Mammary epithelial cell (primary cell): ENCODE measurements around the gene FNDC5.

Source experiments
- CTCF ChIP-seq, 2 donors: IDR thresholded peaks in 1 of 2; conservative IDR thresholded peaks in 1 of 2; 2 replicates each; pipeline ENCODE4 v1.5.1; 2011 to 2012; ENCODE audit warnings: inconsistent platforms in 2 of 2, low read length in 2 of 2, mild to moderate bottlenecking in 2 of 2, control low read depth in 1 of 2, low read depth in 1 of 2; ENCODE audit not compliant: insufficient read depth in 1 of 2; ENCODE audit errors: extremely low read depth in 1 of 2
- EZH2 ChIP-seq: IDR thresholded peaks from 2 replicates; pipeline ENCODE4 v1.6.1; 2012; ENCODE audit warnings: low read length, inconsistent platforms, borderline replicate concordance

- no peak for TF ChIP-seq CTCF (conservative IDR thresholded peaks at IDR 0.05 in 1 of 2, IDR thresholded peaks at IDR 0.05 in 1 of 2; ENCODE audit: extremely low read depth in 1 of 2, insufficient read depth in 1 of 2, low read depth in 1 of 2, low read length in 2 of 2)
- TF ChIP-seq EZH2 = no peak
These were observed 10.6 kb upstream of the FNDC5 start for GRCh38 chr1:32881291-32881690.
